Activated CD4-positive, alpha-beta T cell treated with anti-CD3 and anti-CD28 coated beads, Interleukin-2, Interleukin-4, amounts not matched to agents 100 ng/mL and 50 ng/mL, durations not matched to agents 16 hours and 8 hours (primary cell): ENCODE data around the gene CBLC.

Experiments
- DNase-seq: peaks from one replicate; pipeline ENCODE4 v3.0.0-alpha.2; 2020; ENCODE audit warnings: low spot score

CBLC gene, protein sequence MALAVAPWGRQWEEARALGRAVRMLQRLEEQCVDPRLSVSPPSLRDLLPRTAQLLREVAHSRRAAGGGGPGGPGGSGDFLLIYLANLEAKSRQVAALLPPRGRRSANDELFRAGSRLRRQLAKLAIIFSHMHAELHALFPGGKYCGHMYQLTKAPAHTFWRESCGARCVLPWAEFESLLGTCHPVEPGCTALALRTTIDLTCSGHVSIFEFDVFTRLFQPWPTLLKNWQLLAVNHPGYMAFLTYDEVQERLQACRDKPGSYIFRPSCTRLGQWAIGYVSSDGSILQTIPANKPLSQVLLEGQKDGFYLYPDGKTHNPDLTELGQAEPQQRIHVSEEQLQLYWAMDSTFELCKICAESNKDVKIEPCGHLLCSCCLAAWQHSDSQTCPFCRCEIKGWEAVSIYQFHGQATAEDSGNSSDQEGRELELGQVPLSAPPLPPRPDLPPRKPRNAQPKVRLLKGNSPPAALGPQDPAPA

DNA sequence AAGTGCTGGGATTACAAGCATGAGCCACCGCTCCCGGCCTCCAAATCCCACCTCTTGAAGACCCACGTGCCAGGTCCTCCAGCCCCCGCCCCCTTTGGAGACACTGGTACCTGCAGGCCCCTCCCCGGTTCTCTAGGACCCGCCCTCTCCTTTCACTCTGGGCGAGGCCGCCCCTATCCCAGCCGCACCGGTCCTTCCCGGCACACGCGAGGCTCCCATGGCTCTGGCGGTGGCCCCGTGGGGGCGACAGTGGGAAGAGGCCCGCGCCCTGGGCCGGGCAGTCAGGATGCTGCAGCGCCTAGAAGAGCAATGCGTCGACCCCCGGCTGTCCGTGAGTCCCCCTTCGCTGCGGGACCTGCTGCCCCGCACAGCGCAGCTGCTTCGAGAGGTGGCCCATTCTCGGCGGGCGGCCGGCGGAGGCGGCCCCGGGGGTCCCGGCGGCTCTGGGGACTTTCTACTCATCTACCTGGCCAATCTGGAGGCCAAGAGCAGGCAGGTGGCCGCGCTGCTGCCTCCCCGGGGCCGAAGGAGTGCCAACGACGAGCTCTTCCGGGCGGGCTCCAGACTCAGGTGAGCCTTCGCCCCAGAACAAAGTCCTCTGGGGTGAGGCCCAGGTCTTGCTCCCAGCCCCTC is at the start of gene CBLC:
TSS of gene CBLC (plus strand) at position 176 of the 633 bp plus-strand sequence. CDS start at position 218, 42 bp downstream.
- no peak for DNase-seq

DNA sequence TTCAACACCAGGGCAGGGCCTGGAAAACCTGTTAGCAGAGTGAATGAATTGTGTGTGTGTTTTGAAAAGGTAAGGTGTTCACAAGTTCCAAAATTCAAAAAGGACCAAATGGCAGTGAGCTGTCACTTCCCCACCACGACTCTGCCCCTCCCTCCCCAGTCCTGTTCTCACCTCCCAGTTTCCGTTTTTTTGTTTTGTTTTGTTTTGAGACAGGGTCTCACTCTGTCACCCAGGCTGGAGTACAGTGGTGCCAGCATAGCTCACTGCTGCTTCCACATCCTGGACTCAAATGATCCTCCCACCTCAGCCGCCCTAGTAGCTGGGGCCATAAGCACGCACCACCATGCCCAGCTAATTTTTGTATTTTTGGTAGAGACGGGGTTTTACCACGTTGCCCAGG is 49.5 kb upstream of the CBLC start:
- DNase-seq, result no peak

- DNase-seq, result no peak
Observed at GRCh38 chr19:44729516-44730033, 48.1 kb upstream of the CBLC start.

- no peak for DNase-seq
Observed at GRCh38 chr19:44731081-44731480, 46.6 kb upstream of the CBLC start.

DNA sequence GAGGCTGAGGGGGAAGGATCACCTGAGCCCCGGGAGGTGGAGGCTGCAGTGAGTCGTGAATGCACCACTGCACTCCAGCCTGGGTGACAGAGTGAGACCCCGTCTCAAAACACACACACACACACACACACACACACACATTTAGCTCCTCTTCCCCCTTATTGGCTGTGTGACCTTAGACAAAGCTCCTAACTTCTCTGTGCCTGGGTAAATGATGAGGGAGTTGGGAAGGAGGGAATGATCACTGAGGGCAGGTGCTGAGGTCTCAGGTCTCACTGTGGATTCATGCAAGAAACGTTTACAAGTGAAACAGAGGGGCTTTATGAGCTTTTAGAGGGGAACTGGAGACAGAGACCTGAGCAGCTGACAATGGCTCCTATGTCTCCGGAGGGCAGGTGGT is 46.1 kb upstream of the CBLC start:
- no peak for DNase-seq

DNA sequence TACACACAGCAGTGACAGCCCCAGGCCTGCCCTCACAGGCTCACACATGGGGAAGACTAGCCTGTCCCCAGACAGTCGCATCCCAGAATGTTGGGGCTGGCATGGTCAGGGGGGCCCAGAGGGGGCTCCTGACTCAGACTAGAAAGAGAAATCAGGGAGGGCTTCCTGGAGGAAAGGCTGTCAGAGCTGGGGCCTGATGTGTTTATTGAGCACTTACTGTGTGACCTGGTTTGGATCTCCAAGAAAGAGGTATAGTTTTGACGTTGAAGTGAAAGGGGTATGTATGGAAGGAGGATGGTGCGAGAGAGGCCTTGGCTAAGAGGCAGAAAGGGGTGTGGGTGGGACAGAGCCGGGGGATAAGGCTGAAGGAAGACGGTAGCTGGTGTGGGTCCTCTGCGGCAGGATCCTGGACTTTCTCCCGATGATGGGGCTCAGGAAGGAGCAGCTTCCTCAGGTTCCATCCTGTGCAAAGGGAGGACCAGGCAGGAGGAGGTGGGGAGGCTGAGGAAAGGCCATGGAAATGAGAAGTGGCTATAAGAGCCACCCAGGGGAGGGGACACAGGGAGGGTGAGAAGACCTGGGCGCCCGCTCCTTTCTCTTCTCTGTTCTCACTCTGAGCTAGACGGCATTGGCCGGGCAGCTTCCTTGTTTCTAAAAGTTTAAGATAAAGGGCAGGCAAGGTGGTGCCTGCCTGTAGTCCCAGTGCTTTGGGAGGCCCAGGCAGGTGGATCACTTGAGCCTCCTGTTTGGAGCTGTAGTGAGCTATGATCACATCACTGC is 45.3 kb upstream of the CBLC start:
- no peak for DNase-seq

GRCh38 chr19:44734357-44734756 is 43.3 kb upstream of the CBLC start:
- DNase-seq, result no peak

GRCh38 chr19:44735011-44735410 is 42.7 kb upstream of the CBLC start:
- DNase-seq, result no peak

DNA sequence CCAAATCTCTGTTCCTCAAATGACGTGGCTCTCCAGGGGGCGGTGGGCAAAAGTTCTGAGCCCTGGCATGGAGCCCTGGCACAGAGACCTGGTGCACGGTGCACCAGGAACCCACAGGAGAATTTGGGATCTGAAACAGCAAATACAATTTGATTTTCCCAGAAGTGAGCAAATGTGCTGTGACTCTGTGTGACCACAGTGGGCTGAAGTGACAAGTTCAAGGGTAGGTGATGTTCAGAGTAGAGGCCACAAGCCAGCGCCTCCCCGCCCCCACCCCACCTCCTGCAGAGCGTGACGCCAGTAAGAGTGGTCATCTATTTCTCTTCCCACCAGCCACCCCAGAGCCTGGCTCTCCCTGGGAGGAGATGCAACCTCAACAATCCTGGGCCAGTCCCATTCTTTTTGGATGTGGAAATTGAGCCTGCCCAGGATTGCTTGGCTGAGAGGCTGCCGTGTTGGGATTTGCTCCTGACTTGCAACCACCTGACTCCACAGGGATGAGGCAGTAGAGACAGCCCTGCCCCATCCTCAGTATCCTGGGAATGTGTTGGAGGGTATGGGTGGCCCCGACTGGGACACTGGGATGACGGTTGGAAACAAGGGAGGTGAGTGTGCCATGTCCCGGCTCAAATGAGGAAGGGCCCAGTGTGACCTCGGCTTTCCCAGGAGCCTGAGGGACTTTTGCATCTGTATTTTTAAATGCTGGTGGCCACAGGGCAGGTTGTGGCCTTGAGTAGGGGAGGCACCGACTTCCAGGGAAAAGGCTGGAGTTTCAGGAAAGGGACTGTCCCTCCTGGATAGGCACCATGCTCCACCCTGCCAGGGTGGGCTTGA is 40.2 kb upstream of the CBLC start:
- no peak for DNase-seq

GRCh38 chr19:44738136-44738535 is 39.6 kb upstream of the CBLC start:
- DNase-seq, result no peak

DNA sequence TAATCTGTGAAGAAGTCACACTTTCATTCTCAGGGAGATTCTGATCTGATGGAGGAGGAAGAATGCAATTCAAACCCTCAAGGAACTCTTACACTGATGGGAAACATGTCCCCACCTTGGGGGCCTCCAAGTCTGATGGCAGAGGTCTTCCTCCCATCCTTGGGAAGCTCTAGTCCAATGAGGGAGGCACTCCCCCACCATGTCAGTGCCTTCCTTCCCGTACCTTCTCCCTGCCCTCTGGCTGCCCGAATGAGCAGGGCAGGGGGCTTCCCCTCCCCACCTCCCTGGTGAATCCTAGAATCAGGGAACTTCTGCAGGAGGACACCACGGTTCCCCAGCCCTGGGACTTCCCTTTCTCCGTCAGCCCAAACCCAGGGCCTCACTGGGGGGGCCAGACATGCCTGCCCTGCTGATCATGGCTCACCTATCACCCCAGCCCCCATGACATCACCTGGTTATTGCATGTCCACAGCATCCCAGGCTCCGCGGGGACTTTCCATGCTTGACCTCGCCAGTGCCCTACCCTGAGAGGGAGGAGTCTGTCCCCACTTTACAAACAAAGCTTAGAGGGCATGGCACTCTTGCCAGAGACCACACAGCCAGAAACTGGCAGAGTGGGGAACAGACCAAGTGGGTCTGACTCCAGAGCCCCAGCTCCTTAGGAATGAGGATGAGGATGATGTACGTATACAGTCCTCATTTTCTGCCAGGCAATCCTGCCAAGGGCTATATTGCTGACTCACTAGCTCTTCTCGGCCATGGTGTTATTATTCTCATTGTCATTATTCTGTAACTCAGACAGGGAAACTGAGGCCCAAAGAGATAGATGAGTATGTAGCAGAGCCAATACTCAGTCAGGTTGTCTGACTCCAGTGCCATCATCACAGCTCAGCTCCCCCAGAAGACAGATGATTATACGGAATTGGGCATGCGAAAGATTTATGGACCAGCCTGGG is 38.8 kb upstream of the CBLC start:
- no peak for DNase-seq

GRCh38 chr19:44740351-44740824 is 37.3 kb upstream of the CBLC start:
- no peak for DNase-seq

GRCh38 chr19:44741258-44741731 is 36.4 kb upstream of the CBLC start:
- no peak for DNase-seq

GRCh38 chr19:44741841-44742329 is 35.8 kb upstream of the CBLC start:
- DNase-seq, result peak; percentile 46

GRCh38 chr19:44742330-44743061 is 35.2 kb upstream of the CBLC start:
- no peak for DNase-seq

DNA sequence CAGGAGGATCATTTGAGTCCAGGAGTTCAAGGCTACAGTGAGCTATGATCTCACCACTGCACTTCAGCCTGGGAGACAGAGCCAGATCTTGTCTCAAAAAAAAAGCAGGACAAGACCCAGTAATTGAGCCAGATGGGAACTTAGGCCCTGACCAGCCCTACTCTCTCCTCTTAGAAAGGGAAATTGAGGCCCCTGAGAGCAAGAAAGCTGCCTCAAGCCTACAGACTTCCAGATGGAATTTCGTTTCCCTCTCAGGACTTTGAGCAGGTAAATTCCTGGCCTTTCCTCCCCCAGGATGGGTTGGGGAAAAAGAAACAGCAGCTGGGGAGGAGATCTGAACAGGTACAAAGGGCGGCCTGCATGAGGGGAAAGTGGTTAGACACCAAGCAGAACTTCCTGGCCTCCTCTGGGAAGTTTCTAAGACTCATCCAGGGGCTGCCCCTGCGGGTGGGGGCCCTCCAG is 32.8 kb upstream of the CBLC start:
- DNase-seq, result no peak

DNA sequence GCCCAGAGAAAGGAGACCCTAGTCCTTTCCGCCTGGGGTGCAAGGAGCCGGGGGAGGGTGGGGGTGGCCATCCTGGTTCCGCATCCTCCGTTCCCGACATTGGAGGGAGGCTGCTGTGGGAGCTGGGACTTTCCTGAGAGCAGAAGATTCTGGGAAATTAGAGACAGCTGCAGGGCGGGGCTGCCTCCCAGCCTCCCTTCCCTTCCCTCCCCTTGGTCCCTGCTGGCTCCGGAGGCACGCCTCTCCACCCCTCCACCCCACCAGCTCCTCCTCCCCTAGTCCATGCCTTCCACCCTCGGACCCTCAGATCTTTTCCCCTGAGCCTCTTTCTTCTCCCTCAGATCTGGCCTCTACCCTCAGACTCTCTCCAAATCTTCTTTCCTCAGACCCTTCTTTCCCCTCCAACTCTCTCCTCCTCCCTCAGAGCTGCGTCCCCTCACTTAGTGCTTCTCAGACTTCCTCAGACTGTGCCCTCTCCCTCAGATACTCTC is 32.3 kb upstream of the CBLC start:
- DNase-seq, result no peak

- no peak for DNase-seq
Observed at GRCh38 chr19:44745887-44746600, 31.6 kb upstream of the CBLC start.
